ENCODE data around the gene ARFGEF3. TPM values are rescaled to one million over a fixed set of nuclear protein-coding genes. Genes with fewer than 3 reads are reported as not detected.

The ARFGEF3 gene
- total and polyA plus RNA-seq, 10 of the 15 experiments (the other 5 are each of a cell fraction or from before 2014, with no cell fraction given) = under 0.01 to 0.08 (median 0.02) TPM; not detected in 1

- TF ChIP-seq EGR1 (IDR thresholded peaks at IDR 0.05; ENCODE audit: borderline replicate concordance in 1 of 2, low read depth in 2 of 2, low read length in 2 of 2) (no peak), YY1 (IDR thresholded peaks at IDR 0.05; ENCODE audit: low read depth, low read length) (no peak), TBL1XR1 (IDR thresholded peaks at IDR 0.05; ENCODE audit: low read depth, low read length) (no peak), RELB (IDR thresholded peaks at IDR 0.05; ENCODE audit: low read depth) (no peak), TAF1 (IDR thresholded peaks at IDR 0.05; ENCODE audit: borderline replicate concordance, low read depth, low read length) (no peak)
These were observed 140.8 kb downstream of the ARFGEF3 start (continued) for GRCh38 chr6:138302554-138302953.

GRCh38 chr6:138307352-138307751 is 145.6 kb downstream of the ARFGEF3 start:
- WGBS (ENCODE audit: insufficient coverage, insufficient replicate concordance, low lambda C conversion rate, missing lambda C conversion rate) = 0% methylated on average over 1 of the region's 1 CpG
- H3K9ac ChIP-seq (ENCODE audit: control insufficient read depth, insufficient read depth, low read length) = no peak overlapping the region
- DNase-seq (ENCODE audit: low read depth, low spot score) (no peak), ATAC-seq (no peak), FAIRE-seq (no peak)
- no peak overlapping the region for H3K27ac ChIP-seq (ENCODE audit: control insufficient read depth, insufficient read depth)
- in situ Hi-C loops (cut with MboI) (no loop called here), intact Hi-C loops (cut with micrococcal nuclease; ENCODE audit: unreplicated experiment) (loop anchor here (10.0 kb wide), 1 partner anchor 197 kb away; no protein-coding TSS in a partner anchor)
- peaks cover 0 to 4% of the 10 kb centered on the region in 2 experiments; a peak in 3 of 4 replicates for H3K27me3 ChIP-seq (replicated peaks in 1 of 2; ENCODE audit: control insufficient read depth in 2 of 2, insufficient read depth in 2 of 2, low read length in 1 of 2)
- POLR2A ChIA-PET = no interaction called here
- no peak overlapping the region for H2AFZ ChIP-seq (ENCODE audit: control insufficient read depth, low read depth, low read length)
- H3K4me2 ChIP-seq (ENCODE audit: control insufficient read depth, insufficient read depth) = no peak overlapping the region
- H3K9me3 ChIP-seq (replicated peaks; ENCODE audit: control insufficient read depth, insufficient read depth, low read length) = no peaks in the 10 kb centered on the region
- no peaks in the 10 kb centered on the region for H4K20me1 ChIP-seq (ENCODE audit: control insufficient read depth, insufficient read depth)
- RAD21 ChIA-PET (ENCODE audit: unreplicated experiment) = no interaction called here
- H3K36me3 ChIP-seq (ENCODE audit: control insufficient read depth in 2 of 2, insufficient read depth in 2 of 2, low read length in 1 of 2) = no peaks in the 10 kb centered on the region
- H3K4me3 ChIP-seq = no peak overlapping the region
- CTCF ChIA-PET = no interaction called here
- no TSS peak for BruUV-seq (replicated peaks)
- H3K79me2 ChIP-seq (ENCODE audit: control insufficient read depth, insufficient read depth, low read length) = no peaks in the 10 kb centered on the region
- SMC1A ChIA-PET (ENCODE audit: uncharacterized antibody, unreplicated experiment) = no interaction called here
- no peaks in the 10 kb centered on the region for H3K4me1 ChIP-seq (ENCODE audit: control insufficient read depth, insufficient read depth, low read length)
- TF ChIP-seq NFYA (IDR thresholded peaks at IDR 0.05; ENCODE audit: borderline replicate concordance, low read depth, low read length) (no peak), HDGF (IDR thresholded peaks at IDR 0.05) (no peak), ZSCAN29 (IDR thresholded peaks at IDR 0.05) (no peak), NR2C2 (IDR thresholded peaks at IDR 0.05; ENCODE audit: borderline replicate concordance, control insufficient read depth, insufficient read length, low read depth) (no peak), YY1 (IDR thresholded peaks at IDR 0.05; ENCODE audit: low read depth, low read length) (no peak), HSF1 (IDR thresholded peaks at IDR 0.05; ENCODE audit: low read depth, low read length) (no peak), ZBTB33 (IDR thresholded peaks at IDR 0.05) (no peak), PKNOX1 (IDR thresholded peaks at IDR 0.05) (no peak), TBL1XR1 (IDR thresholded peaks at IDR 0.05; ENCODE audit: low read depth, low read length) (no peak), RELA (IDR thresholded peaks at IDR 0.05; ENCODE audit: borderline replicate concordance, partially characterized antibody) (no peak), CREB1 (IDR thresholded peaks at IDR 0.05; ENCODE audit: low read depth) (no peak), MTA3 (IDR thresholded peaks at IDR 0.05; ENCODE audit: borderline replicate concordance, low read length) (no peak), MXI1 (IDR thresholded peaks at IDR 0.05; ENCODE audit: low read depth, low read length) (no peak)

Measured in GM12878 (cell line).